Measurements from ENCODE around the gene EGR1. TPM values are rescaled to one million over a fixed set of nuclear protein-coding genes. Genes with fewer than 3 reads are reported as not detected.

Gene EGR1
- total RNA-seq, 1 experiment from 2014 or later, result 83.3 TPM

DNA sequence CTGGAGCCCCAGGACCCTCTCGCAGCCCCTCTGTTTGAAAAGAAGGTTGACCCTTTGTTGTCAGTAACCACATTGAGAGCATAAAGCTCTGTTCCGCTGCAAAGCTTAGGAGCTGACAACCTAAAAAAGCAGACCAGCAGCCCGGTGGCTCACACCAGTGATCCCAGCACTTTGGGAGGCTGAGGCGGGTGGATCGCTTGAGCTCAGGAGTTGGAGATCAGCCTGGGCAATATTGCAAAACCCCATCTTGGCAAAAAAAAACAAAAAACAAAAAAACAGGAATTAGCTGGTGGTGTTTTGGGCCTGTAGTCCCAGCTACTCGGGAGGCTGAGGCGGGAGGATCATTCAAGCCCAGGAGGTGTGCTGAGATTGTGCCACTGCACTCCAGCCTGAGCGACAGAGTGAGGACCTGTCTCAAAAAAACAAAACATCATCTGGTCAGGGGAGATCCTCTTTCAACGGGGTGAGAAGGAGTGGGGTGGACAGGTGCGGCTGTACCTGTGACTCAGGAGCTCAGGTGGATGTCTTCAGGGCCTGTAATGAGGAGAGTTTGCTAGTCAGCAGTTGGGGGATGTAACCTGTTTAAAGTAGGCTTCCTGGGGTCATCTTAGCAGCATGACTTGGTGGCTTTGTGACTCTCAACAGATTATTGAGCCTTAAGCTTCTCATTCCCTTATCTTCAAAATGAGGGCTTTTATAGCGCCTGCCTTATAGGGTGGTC is 27.1 kb upstream of the EGR1 start:
- H3K4me2 ChIP-seq (ENCODE audit: insufficient read depth, insufficient read length, low read length), result peak overlapping the region; percentile 49
- H3K9me3 ChIP-seq (ENCODE audit: control insufficient read depth, low read depth, low read length), result no peaks in the 10 kb centered on the region
- peak overlapping the region; percentile 74 to 94 for H3K4me3 Mint-ChIP-seq
- H4K91ac ChIP-seq (ENCODE audit: insufficient read length, low read depth, low read length), result no peak overlapping the region
- H3K9me3 Mint-ChIP-seq, result no peaks in the 10 kb centered on the region
- H3T11ph ChIP-seq (ENCODE audit: low read length), result no peak overlapping the region
- H2BK12ac ChIP-seq (ENCODE audit: insufficient read length, low read depth, low read length), result no peak overlapping the region
- no peak overlapping the region for H2BK15ac ChIP-seq (ENCODE audit: low read depth, low read length)
- no peaks in the 10 kb centered on the region for H3K79me1 ChIP-seq (ENCODE audit: insufficient read depth, low read depth, low read length, poor library complexity, severe bottlenecking)
- H3K23ac ChIP-seq (ENCODE audit: insufficient read length, low read depth, low read length), result no peak overlapping the region
- TF ChIP-seq, protein P1, sequence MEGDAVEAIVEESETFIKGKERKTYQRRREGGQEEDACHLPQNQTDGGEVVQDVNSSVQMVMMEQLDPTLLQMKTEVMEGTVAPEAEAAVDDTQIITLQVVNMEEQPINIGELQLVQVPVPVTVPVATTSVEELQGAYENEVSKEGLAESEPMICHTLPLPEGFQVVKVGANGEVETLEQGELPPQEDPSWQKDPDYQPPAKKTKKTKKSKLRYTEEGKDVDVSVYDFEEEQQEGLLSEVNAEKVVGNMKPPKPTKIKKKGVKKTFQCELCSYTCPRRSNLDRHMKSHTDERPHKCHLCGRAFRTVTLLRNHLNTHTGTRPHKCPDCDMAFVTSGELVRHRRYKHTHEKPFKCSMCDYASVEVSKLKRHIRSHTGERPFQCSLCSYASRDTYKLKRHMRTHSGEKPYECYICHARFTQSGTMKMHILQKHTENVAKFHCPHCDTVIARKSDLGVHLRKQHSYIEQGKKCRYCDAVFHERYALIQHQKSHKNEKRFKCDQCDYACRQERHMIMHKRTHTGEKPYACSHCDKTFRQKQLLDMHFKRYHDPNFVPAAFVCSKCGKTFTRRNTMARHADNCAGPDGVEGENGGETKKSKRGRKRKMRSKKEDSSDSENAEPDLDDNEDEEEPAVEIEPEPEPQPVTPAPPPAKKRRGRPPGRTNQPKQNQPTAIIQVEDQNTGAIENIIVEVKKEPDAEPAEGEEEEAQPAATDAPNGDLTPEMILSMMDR (conservative IDR thresholded peaks at IDR 0.05), result no peak
- peaks cover 4% of the 10 kb centered on the region; the same call in 1 of the 2 replicates for H3K4me1 ChIP-seq (ENCODE audit: insufficient read depth, low read length)
- H4K5ac ChIP-seq (ENCODE audit: insufficient read length, low read depth, low read length), result no peak overlapping the region
- no peak overlapping the region for H2AK5ac ChIP-seq (ENCODE audit: insufficient read length, low read length)
- H2AFZ ChIP-seq (ENCODE audit: low read length), result no peak overlapping the region
- no peaks in the 10 kb centered on the region for H3K27me3 Mint-ChIP-seq (ENCODE audit: low read depth)
- H2BK5ac ChIP-seq (ENCODE audit: insufficient read length, low read length), result no peak overlapping the region
- H2BK20ac ChIP-seq (ENCODE audit: low read depth, low read length, poor library complexity, severe bottlenecking), result no peak overlapping the region
- no peak overlapping the region for H3K56ac ChIP-seq (ENCODE audit: insufficient read length, low read depth, low read length)
- H3K4ac ChIP-seq (ENCODE audit: low read depth, low read length), result no peak overlapping the region
- peak overlapping the region; percentile 28 to 78 (median 62); a peak in 5 of 7 replicates for H3K27ac Mint-ChIP-seq
- DNase-seq, result no peak
- H3K27me3 ChIP-seq (ENCODE audit: insufficient read depth, low read length), result no peaks in the 10 kb centered on the region
- no peak overlapping the region for H4K8ac ChIP-seq (replicated peaks; ENCODE audit: insufficient read length, low read depth, low read length)
- no peak overlapping the region for H3K27ac ChIP-seq (ENCODE audit: insufficient read length, low read depth, low read length)
- no CpG with 5 or more reads among the region's 11 CpGs for WGBS (ENCODE audit: extremely low coverage, insufficient read length, low lambda C conversion rate)
- peaks cover 10 to 47% (median 39%) of the 10 kb centered on the region in 3 experiments for H3K36me3 Mint-ChIP-seq (ENCODE audit: insufficient read depth in 1 of 3, low read depth in 3 of 3)
- no peak overlapping the region for H3K14ac ChIP-seq (ENCODE audit: insufficient read depth, low read length)
- H2BK120ac ChIP-seq (ENCODE audit: low read depth, low read length, poor library complexity, severe bottlenecking), result no peak overlapping the region
- H3K4me1 Mint-ChIP-seq, result peaks cover 19 to 28% of the 10 kb centered on the region in 2 experiments
- peak overlapping the region; percentile 38 for H3K18ac ChIP-seq (ENCODE audit: insufficient read length, low read depth, low read length)
- H3K23me2 ChIP-seq (ENCODE audit: insufficient read length, low read depth, low read length, poor library complexity, severe bottlenecking), result peaks cover 5% of the 10 kb centered on the region
- no peak overlapping the region for H3K9ac ChIP-seq (ENCODE audit: extremely low read depth, insufficient read length, low read length)
- H4K20me1 ChIP-seq (ENCODE audit: control insufficient read depth, insufficient read depth, insufficient read length), result no peaks in the 10 kb centered on the region
- H3K79me2 ChIP-seq (ENCODE audit: insufficient read depth, low read length), result no peaks in the 10 kb centered on the region
